Endothelial cell of umbilical vein (primary cell): ENCODE measurements around the gene MYLK. TPM values are rescaled to one million over a fixed set of nuclear protein-coding genes. Genes with fewer than 3 reads are reported as not detected.

Source experiments
- BruUV-seq: library from RNA; stranded (reverse); fragments of 400-500 nt; replicated peaks from 2 replicates; lab custom pipeline; 2021; lab: Mats Ljungman, UMichigan
- CTCF ChIA-PET: fragments of 300-600, 350-600 bp; sonication (Branson Sonifier 250); formaldehyde crosslinking; loops from one replicate; lab custom pipeline; 2021; ENCODE audit warnings: antibody characterized with exemption, inconsistent platforms; lab: Charles Lee
- POLR2A ChIA-PET: fragments of 300-600, 350-600 bp; sonication (Branson Sonifier 250); formaldehyde crosslinking; loops from one replicate; lab custom pipeline; 2021; ENCODE audit warnings: antibody characterized with exemption, inconsistent platforms; lab: Charles Lee
- DNase-seq: peaks from one replicate; pipeline ENCODE4 v3.0.0-alpha.2; 2011; ENCODE audit warnings: low read depth, low spot score
- FAIRE-seq: peaks from 2 replicates; lab custom pipeline; 2011; peaks lifted over from hg19 to GRCh38; lab: Jason Lieb, UNC
- H2AFZ ChIP-seq: 2 replicates; pipeline ENCODE4 v1.6.0; 2012; ENCODE audit warnings: low read depth, low read length, control low read depth, inconsistent platforms
- H3K27ac ChIP-seq: 2 replicates; pipeline ENCODE4 v1.5.1; 2011; ENCODE audit warnings: low read depth, mild to moderate bottlenecking, control low read depth, low read length, moderate library complexity; ENCODE audit not compliant: insufficient read depth
- H3K27me3 ChIP-seq, 2 experiments: 2 replicates each; pipeline versions ENCODE4 v1.6.0 to v1.6.1; 2011; ENCODE audit warnings: low read length in 2 of 2, mixed read lengths in 1 of 2; ENCODE audit not compliant: control insufficient read depth in 2 of 2, insufficient read depth in 2 of 2
- H3K36me3 ChIP-seq, 2 experiments: 2 replicates in 1 of 2; 3 replicates in 1 of 2; pipeline ENCODE4 v1.5.1; 2011; ENCODE audit warnings: low read length in 2 of 2, mild to moderate bottlenecking in 1 of 2, moderate library complexity in 1 of 2; ENCODE audit not compliant: control insufficient read depth in 2 of 2, insufficient read depth in 2 of 2; ENCODE audit errors: extremely low read depth in 1 of 2
- H3K4me1 ChIP-seq: 3 replicates; pipeline ENCODE4 v1.5.1; 2011; ENCODE audit warnings: mild to moderate bottlenecking, low read length; ENCODE audit not compliant: control insufficient read depth, insufficient read depth; ENCODE audit errors: extremely low read depth
- H3K4me2 ChIP-seq: 2 replicates; pipeline ENCODE4 v1.6.1; 2011; ENCODE audit warnings: low read length, control low read depth, mixed read lengths; ENCODE audit not compliant: insufficient read depth
- H3K4me3 ChIP-seq, 3 experiments: fragments of 200-600 bp in 1 of 3; sonication (generic), shearing (Covaris generic) in 1 of 3; replicated peaks in 1 of 3; 2 replicates each; pipeline ENCODE4 v1.5.1; 2011 to 2016; ENCODE audit warnings: control low read depth in 3 of 3, low read length in 3 of 3, mild to moderate bottlenecking in 2 of 3, inconsistent platforms in 1 of 3, low read depth in 1 of 3, moderate library complexity in 1 of 3; ENCODE audit not compliant: insufficient read depth in 1 of 3
- H3K79me2 ChIP-seq: 2 replicates; pipeline ENCODE4 v1.6.0; 2012; ENCODE audit warnings: low read length, inconsistent platforms; ENCODE audit not compliant: control insufficient read depth, insufficient read depth
- H3K9ac ChIP-seq: replicated peaks from 2 replicates; pipeline ENCODE3; 2011; ENCODE audit warnings: low read length, control low read depth; ENCODE audit not compliant: insufficient read depth; ENCODE audit errors: extremely low read depth
- H3K9me1 ChIP-seq: replicated peaks from 3 replicates; pipeline ENCODE4 v1.6.0; 2011; ENCODE audit warnings: mild to moderate bottlenecking, low read length; ENCODE audit not compliant: control insufficient read depth, insufficient read depth; ENCODE audit errors: extremely low read depth
- H3K9me3 ChIP-seq: replicated peaks from 2 replicates; pipeline ENCODE4 v1.5.1; 2012; ENCODE audit warnings: low read length, inconsistent platforms; ENCODE audit not compliant: control insufficient read depth, insufficient read depth
- H4K20me1 ChIP-seq: replicated peaks from 2 replicates; pipeline ENCODE3; 2011; ENCODE audit warnings: mild to moderate bottlenecking, low read length; ENCODE audit not compliant: control insufficient read depth, insufficient read depth; ENCODE audit errors: extremely low read depth
- EZH2 ChIP-seq: IDR thresholded peaks from 2 replicates; pipeline ENCODE4 v1.6.1; 2012; ENCODE audit warnings: borderline replicate concordance, low read depth, mild to moderate bottlenecking, moderate library complexity, low read length, inconsistent platforms; ENCODE audit not compliant: severe bottlenecking
- FOS ChIP-seq: IDR thresholded peaks from 2 replicates; pipeline ENCODE4 v1.6.1; 2011; ENCODE audit warnings: mild to moderate bottlenecking, low read length, moderate library complexity, borderline replicate concordance; ENCODE audit not compliant: insufficient read depth
- GATA2 ChIP-seq: IDR thresholded peaks from 2 replicates; pipeline ENCODE4 v1.7.0; 2011; ENCODE audit warnings: low read depth, mild to moderate bottlenecking, moderate library complexity, mixed read lengths, low read length; ENCODE audit not compliant: insufficient read length, insufficient read depth
- JUN ChIP-seq: IDR thresholded peaks from 2 replicates; pipeline ENCODE4 v1.6.1; 2011; ENCODE audit warnings: borderline replicate concordance, low read depth; ENCODE audit not compliant: insufficient read length, insufficient read depth
- MYC ChIP-seq: IDR thresholded peaks from one replicate; pipeline ENCODE4 v1.6.1; 2011; ENCODE audit warnings: mild to moderate bottlenecking, low read depth, low read length
- POLR2A ChIP-seq: IDR thresholded peaks from 2 replicates; pipeline ENCODE4 v1.6.1; 2012; ENCODE audit warnings: low read depth, mild to moderate bottlenecking, control low read depth, low read length
- POLR2AphosphoS5 ChIP-seq: IDR thresholded peaks from 2 replicates; pipeline ENCODE4 v1.6.1; 2012; ENCODE audit warnings: low read depth, mild to moderate bottlenecking, control low read depth, low read length, moderate library complexity; ENCODE audit not compliant: insufficient read depth
- dilution Hi-C: fragments of 300-500 bp; cut with MboI; formaldehyde crosslinking; loops from one replicate; pipeline ENCODE4 v1.15.0; 2019; ENCODE audit warnings: low sequenced_read_pairs; ENCODE audit not compliant: extremely low pct_ligation_motif_present
- intact Hi-C: fragments of 100-400 bp; cut with micrococcal nuclease; formaldehyde crosslinking; loops from one replicate; pipeline ENCODE4 v1.10.0; 2022
- polyA plus RNA-seq, 4 experiments: library from polyadenylated mRNA; depleted of rRNA in 3 of 4; stranded (reverse) in 3 of 4; unstranded in 1 of 4; fragments of >200 nt; gene quantifications; 2 replicates each; pipeline versions ENCODE4 v1.2.1 to v1.2.3, GENCODE V29; 2011 to 2012; ENCODE audit warnings: missing spikeins in 1 of 4
- total RNA-seq: library from RNA; stranded (reverse); gene quantifications from 2 replicates; pipeline ENCODE4 v1.2.3, GENCODE V29; 2021
- TF ChIP-seq, protein P1 (sequence below): IDR thresholded peaks from 2 replicates; pipeline ENCODE4 v1.6.1; 2011; ENCODE audit not compliant: insufficient read depth, insufficient read length
- TF ChIP-seq, protein P2 (sequence below), 2 donors: IDR thresholded peaks; 1 replicate in 1 of 2; 2 replicates in 1 of 2; pipeline ENCODE4 v1.5.1; 2011; ENCODE audit warnings: low read length in 2 of 2, mild to moderate bottlenecking in 2 of 2, moderate library complexity in 2 of 2, control low read depth in 1 of 2, inconsistent platforms in 1 of 2, low read depth in 1 of 2; ENCODE audit not compliant: insufficient read depth in 1 of 2; ENCODE audit errors: extremely low read depth in 1 of 2

Gene MYLK
- total and polyA plus RNA-seq, 2 donors (not counting 3 experiments of a cell fraction or from before 2014, with no cell fraction given): 10.0 to 22.2 TPM

DNA sequence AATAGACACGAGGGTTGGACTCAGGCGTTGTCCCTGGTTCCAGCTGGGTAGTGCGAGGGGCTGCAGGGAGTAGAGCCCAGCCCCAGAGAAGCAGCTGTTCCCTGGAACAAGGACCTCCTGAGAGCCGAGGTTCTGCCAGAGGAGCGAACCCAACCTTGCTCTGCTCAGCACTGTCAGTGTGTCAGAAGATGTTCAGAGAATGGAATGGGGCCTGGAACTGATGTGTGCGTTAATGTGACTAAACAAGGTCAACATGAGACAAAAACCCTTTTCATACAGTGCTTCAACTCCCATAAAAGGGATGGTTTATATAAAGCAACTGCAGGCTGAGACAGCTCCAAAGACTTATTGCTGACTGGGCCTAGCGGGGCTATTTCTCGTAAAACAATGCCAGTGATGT is 263.8 kb downstream of the MYLK start:
- FAIRE-seq (no peak), DNase-seq (no peak)
- no peaks in the 10 kb centered on the region for H3K27me3 ChIP-seq
- H3K9me3 ChIP-seq: no peaks in the 10 kb centered on the region
- no peaks in the 10 kb centered on the region for H3K36me3 ChIP-seq
- ChIA-PET CTCF (interaction anchor here (1.3 to 2.6 kb wide), 3 partner anchors 18 to 103 kb away, joined by 6 to 9 read pairs (median 8); no protein-coding TSS in a partner anchor), POLR2A (no interaction called here)
- intact Hi-C loops (no loop called here), dilution Hi-C loops (no loop called here)
- no peak overlapping the region for H3K4me3 ChIP-seq
- no peaks in the 10 kb centered on the region for H3K4me1 ChIP-seq
- no peak overlapping the region for H2AFZ ChIP-seq
- TF ChIP-seq FOS: no peak
- TF ChIP-seq MYC: no peak
- no peak for TF ChIP-seq GATA2
- TF ChIP-seq, protein P1, sequence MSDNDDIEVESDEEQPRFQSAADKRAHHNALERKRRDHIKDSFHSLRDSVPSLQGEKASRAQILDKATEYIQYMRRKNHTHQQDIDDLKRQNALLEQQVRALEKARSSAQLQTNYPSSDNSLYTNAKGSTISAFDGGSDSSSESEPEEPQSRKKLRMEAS: no peak
- no peak for TF ChIP-seq EZH2
- TF ChIP-seq POLR2A: no peak
- no peak for TF ChIP-seq JUN
- TF ChIP-seq, protein P2, sequence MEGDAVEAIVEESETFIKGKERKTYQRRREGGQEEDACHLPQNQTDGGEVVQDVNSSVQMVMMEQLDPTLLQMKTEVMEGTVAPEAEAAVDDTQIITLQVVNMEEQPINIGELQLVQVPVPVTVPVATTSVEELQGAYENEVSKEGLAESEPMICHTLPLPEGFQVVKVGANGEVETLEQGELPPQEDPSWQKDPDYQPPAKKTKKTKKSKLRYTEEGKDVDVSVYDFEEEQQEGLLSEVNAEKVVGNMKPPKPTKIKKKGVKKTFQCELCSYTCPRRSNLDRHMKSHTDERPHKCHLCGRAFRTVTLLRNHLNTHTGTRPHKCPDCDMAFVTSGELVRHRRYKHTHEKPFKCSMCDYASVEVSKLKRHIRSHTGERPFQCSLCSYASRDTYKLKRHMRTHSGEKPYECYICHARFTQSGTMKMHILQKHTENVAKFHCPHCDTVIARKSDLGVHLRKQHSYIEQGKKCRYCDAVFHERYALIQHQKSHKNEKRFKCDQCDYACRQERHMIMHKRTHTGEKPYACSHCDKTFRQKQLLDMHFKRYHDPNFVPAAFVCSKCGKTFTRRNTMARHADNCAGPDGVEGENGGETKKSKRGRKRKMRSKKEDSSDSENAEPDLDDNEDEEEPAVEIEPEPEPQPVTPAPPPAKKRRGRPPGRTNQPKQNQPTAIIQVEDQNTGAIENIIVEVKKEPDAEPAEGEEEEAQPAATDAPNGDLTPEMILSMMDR (IDR thresholded peaks at IDR 0.05; ENCODE audit: extremely low read depth in 1 of 2, insufficient read depth in 1 of 2, low read depth in 1 of 2, low read length in 2 of 2): no peak
- TF ChIP-seq POLR2AphosphoS5: no peak
- no peak overlapping the region for H3K4me2 ChIP-seq
- no peaks in the 10 kb centered on the region for H3K79me2 ChIP-seq
- H4K20me1 ChIP-seq: no peaks in the 10 kb centered on the region
- H3K9me1 ChIP-seq: no peaks in the 10 kb centered on the region
- H3K9ac ChIP-seq: no peak overlapping the region
- no peak overlapping the region for H3K27ac ChIP-seq
- no TSS peak for BruUV-seq
